HG02798 (cell line): ENCODE measurements around the gene B3GALNT2.

Experiments
- ATAC-seq: cut with Tn5 transposase; IDR thresholded peaks from one replicate; pipeline ENCODE4 v1.9.1; 2021; ENCODE audit warnings: mild to moderate bottlenecking; ENCODE audit not compliant: unreplicated experiment, poor library complexity

Gene B3GALNT2

GRCh38 chr1:235415008-235415904 is 89.0 kb downstream of the B3GALNT2 start:
- ATAC-seq = peak; percentile 80

DNA sequence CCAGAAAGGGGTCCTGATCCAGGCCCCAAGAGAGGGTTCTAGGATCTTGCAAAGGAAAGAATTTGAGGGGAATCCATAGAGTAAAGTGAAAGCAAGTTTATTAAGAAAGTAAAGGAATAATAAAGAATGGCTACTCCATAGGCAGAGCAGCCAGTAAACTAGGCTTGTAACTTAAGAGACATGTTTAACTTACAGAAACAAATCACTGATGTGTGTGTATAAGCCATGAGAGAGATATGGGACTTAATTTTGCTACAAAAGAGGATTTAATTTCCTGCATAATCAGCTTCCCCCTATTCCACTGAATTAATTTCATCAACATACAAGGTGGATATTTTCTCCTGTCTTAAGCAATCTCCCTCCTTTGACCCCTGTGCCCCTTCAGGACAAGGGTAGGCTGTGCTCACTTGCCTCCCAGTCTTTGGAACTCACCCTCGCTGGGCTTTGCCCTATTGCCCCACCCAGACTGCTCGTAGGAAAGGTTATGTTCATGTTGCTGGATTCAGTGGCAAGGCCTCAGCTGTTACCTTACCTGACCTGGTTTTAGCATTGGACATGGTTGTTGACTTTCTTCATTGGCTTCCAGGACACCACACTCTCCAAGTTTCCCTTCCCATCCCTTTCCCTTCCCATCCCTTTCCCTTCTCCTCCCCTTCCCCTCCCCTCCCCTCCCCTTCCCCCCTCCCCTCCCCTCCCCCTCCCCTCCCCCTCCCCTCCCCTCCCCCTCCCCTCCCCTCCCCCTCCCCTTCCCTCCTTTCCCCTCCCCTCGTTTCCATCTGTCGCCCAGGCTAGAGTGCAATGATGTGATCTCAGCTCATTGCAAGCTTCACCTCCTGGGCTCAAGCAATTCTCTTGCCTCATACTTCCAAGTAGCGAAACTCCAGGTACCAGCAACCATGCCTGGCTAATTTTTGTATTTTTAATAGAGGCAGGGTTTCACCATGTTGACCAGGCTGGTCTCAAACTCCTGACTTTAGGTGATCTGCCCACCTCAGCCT is 92.5 kb downstream of the B3GALNT2 start:
- no peak for ATAC-seq

DNA sequence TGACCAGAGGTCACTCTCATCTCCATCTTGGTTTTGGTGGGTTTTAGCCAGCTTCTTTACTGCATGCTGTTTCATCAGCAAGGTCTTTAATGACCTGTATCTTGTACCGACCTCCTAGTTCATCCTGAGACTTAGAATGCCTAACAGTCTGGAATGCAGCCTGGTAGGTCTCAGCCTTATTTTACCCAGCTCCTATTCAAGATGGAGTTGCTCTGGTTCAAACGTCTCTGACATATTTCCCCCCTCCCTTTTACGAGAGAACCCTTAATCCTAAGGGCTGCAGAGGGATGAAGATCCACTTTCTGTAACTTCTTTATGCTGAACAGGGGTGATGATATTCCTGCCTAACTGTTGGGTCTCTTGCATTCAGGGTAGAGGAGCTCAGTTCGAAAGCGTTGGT is 93.8 kb downstream of the B3GALNT2 start:
- ATAC-seq = no peak

GRCh38 chr1:235409042-235409820 is 95.0 kb downstream of the B3GALNT2 start:
- ATAC-seq = no peak

DNA sequence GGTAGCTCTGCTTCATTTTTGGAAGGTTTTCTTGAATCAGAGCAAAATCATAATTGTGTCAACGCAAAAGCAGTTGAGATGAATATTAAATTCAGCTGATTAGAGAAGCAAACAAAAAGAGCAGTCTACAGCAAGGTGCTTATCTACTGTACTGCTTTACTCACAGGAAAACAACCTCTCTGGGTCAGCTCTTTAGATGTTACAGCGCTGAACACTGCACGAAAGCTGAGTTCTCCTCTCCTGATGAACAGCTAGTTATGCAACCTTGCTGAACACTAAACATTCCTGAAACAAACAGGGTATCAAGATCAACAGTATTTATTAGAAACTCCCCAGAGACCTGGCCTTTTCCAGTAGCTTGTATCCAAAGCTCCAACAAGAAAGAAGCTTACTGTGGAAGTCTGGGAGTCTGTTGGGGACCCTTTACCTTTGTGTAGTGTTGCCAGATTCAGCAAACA is 95.7 kb downstream of the B3GALNT2 start:
- ATAC-seq = no peak

- no peak for ATAC-seq
Observed at GRCh38 chr1:235407419-235407818, 96.8 kb downstream of the B3GALNT2 start.

- ATAC-seq = no peak
Observed at GRCh38 chr1:235404190-235404589, 100.1 kb downstream of the B3GALNT2 start.

DNA sequence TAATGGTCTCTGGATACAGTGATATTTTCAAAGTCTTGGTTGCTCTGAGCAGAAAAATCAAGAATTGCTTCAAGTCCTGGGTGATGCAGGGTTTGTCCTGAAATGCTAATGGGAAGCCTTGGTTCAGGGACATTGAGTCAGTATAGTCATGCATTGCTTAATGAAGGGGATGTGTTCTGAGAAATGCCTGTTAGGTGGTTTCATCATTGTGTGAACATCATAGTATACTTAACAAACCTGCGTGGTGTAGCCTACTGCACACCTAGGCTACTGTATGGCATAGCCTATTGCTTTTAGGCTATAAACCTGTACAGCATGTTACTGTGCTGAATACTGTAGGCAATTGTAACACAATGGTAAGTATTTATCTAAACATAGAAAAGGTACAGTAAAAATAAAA is 100.7 kb downstream of the B3GALNT2 start:
- no peak for ATAC-seq

- ATAC-seq = no peak
Observed at GRCh38 chr1:235402457-235403200, 101.6 kb downstream of the B3GALNT2 start.

GRCh38 chr1:235401251-235401650 is 103.0 kb downstream of the B3GALNT2 start:
- ATAC-seq = no peak
